HCT116 (cell line): Measurements from ENCODE around the gene BSN.

ENCODE experiments used
- CTCF ChIP-seq, 3 experiments: fragments of 200-600 bp in 1 of 3; sonication (generic) in 1 of 3; IDR thresholded peaks in 2 of 3; conservative IDR thresholded peaks in 1 of 3; 2 replicates each; pipeline ENCODE4 v1.5.1; 2012 to 2017; ENCODE audit warnings: low read depth in 2 of 3, low read length in 2 of 3, antibody characterized with exemption in 1 of 3, borderline replicate concordance in 1 of 3, control low read depth in 1 of 3, mild to moderate bottlenecking in 1 of 3, mixed read lengths in 1 of 3, mixed run types in 1 of 3, moderate library complexity in 1 of 3; ENCODE audit not compliant: insufficient read depth in 1 of 3
- YY1 ChIP-seq: IDR thresholded peaks from 2 replicates; pipeline ENCODE4 v1.6.1; 2011; ENCODE audit warnings: low read length, low read depth, moderate library complexity, mild to moderate bottlenecking; ENCODE audit not compliant: insufficient replicate concordance; ENCODE audit errors: extremely low read depth

- no peak for TF ChIP-seq YY1
- TF ChIP-seq CTCF (IDR thresholded peaks at IDR 0.05 in 2 of 3, conservative IDR thresholded peaks at IDR 0.05 in 1 of 3; ENCODE audit: borderline replicate concordance in 1 of 3, insufficient read depth in 1 of 3, low read depth in 2 of 3, low read length in 2 of 3) = no peak
Observed at GRCh38 chr3:49518441-49518840, 35.8 kb upstream of the BSN start.
